IMR-90 (cell line): ENCODE results near the gene ABI3.

ENCODE experiments used
- CTCF ChIP-seq: conservative IDR thresholded peaks from 2 replicates; pipeline ENCODE4 v1.5.1; 2012; ENCODE audit warnings: mild to moderate bottlenecking, low read depth, low read length, improper control_type of control experiment
- FOS ChIP-seq: fragments of 150-350 bp; IDR thresholded peaks from 2 replicates; pipeline ENCODE4 v1.6.1; 2016; ENCODE audit warnings: low read depth, low read length
- MAZ ChIP-seq: IDR thresholded peaks from 2 replicates; pipeline ENCODE4 v1.6.1; 2012; ENCODE audit warnings: low read depth, mild to moderate bottlenecking, low read length, improper control_type of control experiment, moderate library complexity, borderline replicate concordance
- NFE2L2 ChIP-seq: fragments of 150-350 bp; IDR thresholded peaks from 2 replicates; pipeline ENCODE4 v1.6.1; 2016; ENCODE audit warnings: low read depth, mild to moderate bottlenecking, low read length
- POLR2A ChIP-seq: IDR thresholded peaks from 2 replicates; pipeline ENCODE4 v1.6.1; 2012; ENCODE audit warnings: mild to moderate bottlenecking, low read depth, low read length
- SMC3 ChIP-seq: fragments of 150-350 bp; IDR thresholded peaks from 2 replicates; pipeline ENCODE4 v1.6.1; 2016; ENCODE audit warnings: low read depth, mild to moderate bottlenecking, antibody characterized with exemption, low read length, moderate library complexity

DNA sequence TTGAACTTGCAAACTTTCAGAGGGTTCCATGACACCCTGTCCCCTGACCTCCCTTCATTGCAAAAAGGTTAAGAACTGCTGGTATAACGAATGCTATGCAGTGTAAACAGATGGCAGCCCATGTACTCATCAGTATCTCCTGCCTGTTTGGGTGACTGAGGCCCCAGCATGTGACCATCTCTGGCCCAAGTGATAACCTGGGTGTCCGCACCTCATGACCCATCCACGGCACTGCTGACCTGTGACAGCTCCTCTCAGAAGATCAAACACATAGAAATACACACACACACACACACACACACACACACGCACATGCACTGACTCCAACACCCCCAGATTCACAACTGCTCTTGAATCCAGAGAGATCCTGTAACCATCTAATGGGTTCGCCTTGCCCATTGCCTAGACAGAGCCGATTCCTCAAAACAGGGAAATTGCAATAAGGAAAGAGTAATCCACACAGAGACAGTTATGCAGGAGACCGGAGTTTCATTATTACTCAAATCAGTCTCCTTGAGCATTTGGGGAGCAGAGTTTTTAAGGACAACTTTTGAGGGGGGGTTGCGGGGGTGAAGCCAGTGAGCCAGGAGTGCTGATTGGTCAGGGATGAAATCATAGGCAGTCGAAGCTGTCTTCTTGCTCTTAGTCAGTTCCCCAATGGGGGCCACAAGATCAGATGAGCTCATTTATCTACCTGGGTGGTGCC is 31.3 kb downstream of the ABI3 start:
- no peak for TF ChIP-seq POLR2A
- no peak for TF ChIP-seq CTCF
- no peak for TF ChIP-seq FOS
- TF ChIP-seq NFE2L2: no peak
- no peak for TF ChIP-seq MAZ
- no peak for TF ChIP-seq SMC3
